GM12865 (cell line): ENCODE data around the gene IFI6.
"Not testable (repeated sequence)": the region's sequence is repeated elsewhere in the genome, so short reads cannot be mapped to it uniquely, and the experiment has no call there.

Experiments used
- DNase-seq: peaks from one replicate; pipeline ENCODE4 v3.0.0; 2010; ENCODE audit warnings: low read depth
- H3K4me3 ChIP-seq: 2 replicates; pipeline ENCODE4 v1.5.1; 2011; ENCODE audit warnings: mild to moderate bottlenecking, low read depth, low read length, control low read depth
- TF ChIP-seq, protein P1 (sequence below): IDR thresholded peaks from 2 replicates; pipeline ENCODE4 v1.5.1; 2011; ENCODE audit warnings: low read length, control low read depth, low read depth, inconsistent platforms; ENCODE audit not compliant: insufficient read depth; ENCODE audit errors: missing control alignments

Gene IFI6

DNA sequence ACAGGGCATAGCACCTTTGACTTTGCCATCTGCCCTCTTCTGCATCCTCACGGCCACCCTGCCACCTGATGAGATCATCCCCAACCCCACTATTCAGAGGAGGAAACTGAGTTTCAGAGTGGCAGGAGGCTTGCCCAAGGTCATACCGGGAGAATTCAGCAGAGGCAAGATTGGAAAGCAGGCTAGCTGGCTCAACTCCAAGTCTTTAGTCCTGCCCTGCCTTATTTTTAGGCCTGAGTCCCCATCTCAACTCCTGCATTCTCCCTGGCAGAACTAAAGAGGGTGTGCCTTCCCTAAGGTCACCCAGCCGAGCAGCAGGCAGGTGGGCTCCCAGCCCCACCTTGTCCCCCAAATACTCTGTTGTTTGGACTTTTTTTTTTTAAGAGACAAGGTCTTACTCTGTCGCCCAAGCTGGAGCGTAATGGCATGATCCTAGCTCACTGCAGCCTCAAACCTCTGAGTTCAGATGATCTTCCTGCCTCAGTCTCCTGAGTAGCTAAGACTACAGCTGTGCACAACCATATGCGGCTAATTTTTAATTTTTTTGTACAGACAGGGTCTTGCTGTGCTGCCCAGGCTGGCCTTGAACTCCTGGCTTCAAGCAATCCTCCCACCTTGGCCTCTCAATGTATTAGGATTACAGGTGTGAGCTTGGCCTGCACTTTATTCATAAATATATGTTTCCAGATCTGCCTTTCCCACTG lies 23.2 kb downstream of the IFI6 start:
- H3K4me3 ChIP-seq, result no peak overlapping the region
- TF ChIP-seq, protein P1, sequence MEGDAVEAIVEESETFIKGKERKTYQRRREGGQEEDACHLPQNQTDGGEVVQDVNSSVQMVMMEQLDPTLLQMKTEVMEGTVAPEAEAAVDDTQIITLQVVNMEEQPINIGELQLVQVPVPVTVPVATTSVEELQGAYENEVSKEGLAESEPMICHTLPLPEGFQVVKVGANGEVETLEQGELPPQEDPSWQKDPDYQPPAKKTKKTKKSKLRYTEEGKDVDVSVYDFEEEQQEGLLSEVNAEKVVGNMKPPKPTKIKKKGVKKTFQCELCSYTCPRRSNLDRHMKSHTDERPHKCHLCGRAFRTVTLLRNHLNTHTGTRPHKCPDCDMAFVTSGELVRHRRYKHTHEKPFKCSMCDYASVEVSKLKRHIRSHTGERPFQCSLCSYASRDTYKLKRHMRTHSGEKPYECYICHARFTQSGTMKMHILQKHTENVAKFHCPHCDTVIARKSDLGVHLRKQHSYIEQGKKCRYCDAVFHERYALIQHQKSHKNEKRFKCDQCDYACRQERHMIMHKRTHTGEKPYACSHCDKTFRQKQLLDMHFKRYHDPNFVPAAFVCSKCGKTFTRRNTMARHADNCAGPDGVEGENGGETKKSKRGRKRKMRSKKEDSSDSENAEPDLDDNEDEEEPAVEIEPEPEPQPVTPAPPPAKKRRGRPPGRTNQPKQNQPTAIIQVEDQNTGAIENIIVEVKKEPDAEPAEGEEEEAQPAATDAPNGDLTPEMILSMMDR, result no peak
- DNase-seq, result no peak

DNA sequence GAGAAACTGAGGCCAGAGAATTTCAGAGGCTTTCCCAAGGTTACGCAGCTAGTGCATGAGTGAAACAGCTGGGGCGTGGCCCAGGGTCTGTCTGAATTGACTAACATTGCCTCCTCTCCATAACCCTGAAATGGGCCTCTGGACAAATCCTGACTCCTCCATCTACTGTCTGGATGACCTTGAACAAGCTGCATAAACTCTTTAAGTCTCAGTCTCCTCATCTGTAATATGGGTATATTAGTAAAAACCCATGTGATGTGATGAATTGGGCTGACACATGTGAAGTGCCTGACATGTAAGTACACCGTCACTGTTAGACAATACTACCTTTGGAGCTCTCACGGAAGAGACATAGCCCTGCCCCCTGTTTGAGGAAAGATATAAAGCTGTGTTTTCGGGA lies 24.7 kb downstream of the IFI6 start:
- DNase-seq, result no peak
- TF ChIP-seq, protein P1, result no peak

DNA sequence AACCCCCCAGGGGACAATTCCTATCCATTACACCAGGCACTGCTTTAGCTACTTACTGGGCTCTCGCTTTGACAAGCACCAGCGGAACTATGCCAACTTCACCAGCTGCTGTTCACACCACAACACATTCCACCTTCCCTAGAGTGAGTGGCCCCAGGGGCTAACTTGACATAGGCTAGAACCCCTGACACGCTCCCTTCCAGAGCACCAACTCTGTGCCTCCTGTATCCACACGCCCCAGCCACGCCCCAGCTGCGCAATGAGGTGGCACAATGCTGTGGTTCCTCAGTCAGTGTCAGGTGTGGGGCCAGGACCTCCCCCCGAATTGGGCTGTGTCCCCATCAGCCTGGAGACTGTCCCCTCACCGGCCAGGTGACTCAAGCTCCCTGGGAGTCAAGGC lies 25.3 kb downstream of the IFI6 start:
- TF ChIP-seq, protein P1, result no peak
- no peak overlapping the region for H3K4me3 ChIP-seq
- DNase-seq, result no peak

More for the DNA sequence above, 24.7 kb downstream of the IFI6 start:
- no peak overlapping the region for H3K4me3 ChIP-seq

DNA sequence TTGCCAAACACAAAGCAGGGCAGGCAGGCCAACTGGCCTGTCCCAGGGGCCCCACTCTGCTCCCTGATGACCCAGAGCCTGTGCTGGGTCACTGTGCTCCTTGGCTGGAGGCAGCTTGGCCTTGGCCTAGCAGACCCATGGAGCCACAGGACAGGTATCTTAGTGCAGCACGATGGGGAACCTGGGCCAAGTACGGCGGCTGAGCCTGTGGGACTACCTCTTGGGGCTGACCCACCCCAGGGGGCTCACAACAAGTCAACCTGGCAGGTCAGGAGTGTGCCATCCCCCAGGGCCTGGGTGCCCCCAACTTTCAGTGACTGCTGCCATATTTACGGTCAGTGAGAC lies 26.9 kb downstream of the IFI6 start:
- no peak overlapping the region for H3K4me3 ChIP-seq
- DNase-seq, result no peak

DNA sequence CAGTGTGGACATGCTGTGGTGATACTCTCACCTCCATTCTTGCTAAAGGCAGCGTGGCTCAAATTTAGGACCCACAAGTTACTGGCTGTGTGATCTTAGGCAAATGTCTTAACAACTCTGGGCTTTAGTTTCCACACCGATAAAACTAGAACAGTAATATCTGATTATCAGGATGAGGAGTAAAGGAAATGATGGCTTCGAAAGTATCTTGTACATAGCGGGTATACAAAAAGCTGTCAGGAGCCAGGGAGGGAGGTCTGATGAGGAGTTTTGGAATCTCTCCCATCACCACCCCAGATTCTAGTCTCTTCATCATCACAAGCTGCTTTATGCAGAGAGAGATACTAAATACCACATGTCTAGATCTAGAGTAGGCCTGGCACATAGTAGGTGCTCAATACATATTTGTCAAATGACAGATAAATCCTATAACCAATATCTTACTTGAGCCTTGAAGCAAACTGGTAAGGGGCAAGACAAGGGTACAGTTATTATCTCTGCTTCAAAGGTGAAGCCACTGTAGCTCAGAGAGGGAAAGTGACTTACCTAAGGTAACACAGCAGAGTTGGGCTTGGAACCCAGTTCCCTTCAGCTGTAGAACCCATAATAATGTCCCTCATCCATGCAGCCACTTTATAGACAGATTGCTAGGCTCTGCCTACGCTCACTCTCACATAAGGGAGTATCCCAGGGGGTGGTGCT lies 27.5 kb downstream of the IFI6 start:
- DNase-seq, result no peak
- TF ChIP-seq, protein P1, result no peak
- H3K4me3 ChIP-seq, result no peak overlapping the region

More for the DNA sequence above, 26.9 kb downstream of the IFI6 start:
- TF ChIP-seq, protein P1, result no peak

DNA sequence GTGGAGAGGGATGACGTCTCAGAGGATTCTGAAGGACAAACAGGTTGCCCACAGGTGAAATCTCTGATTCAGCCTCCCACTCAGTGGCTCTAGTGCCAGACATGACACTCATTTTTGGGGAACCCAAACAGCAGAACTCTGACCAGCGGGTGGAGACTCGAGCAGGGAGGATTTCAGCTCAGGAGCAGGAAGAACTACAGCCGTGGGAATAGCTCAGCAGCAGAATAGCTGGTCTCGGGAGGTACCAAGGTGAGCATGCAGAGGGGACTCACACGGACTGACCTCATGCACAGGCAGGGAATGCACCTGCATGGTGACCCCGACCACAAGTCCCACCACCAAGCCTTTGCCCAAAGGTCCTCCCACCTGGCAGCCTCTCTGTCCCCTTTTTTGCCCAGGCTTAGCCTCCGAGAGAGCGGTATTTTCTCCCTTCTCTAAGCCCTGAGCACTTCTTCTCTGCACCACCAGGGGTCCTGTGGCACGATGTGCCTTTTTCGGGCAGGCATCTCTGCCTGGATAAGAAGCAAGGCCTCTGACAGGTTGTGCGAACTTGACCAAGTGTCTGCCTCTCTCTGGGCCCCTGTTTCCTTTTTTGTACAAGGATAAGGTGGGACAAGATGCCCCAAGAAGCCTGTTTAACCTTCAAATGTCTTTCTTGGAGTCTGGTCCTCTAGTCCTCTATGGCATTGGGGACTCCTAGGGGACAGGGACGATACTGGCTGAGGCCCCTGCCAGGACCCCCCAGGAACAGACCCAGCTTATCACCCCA lies 28.2 kb downstream of the IFI6 start:
- DNase-seq, result peak; percentile 87
- no peak overlapping the region for H3K4me3 ChIP-seq

DNA sequence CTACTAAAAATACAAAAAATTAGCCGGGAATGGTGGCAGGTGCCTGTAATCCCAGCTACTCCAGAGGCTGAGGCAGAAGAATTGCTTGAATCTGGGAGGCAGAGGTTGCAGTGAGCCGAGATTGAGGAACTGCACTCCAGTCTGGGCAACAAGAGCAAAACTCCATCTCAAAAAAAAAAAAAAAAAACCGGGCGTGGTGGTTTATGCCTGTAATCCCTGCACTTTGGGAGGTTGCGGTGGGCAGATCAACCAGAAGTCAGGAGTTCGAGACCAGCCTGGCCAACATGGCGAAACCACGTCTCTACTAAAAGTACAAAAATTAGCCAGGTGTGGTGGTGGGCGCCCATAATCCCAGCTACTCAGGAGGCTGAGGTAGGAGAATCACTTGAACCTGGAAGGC lies 31.5 kb downstream of the IFI6 start:
- DNase-seq, H3K4me3 ChIP-seq: not testable (repeated sequence)

More for the DNA sequence above, 28.2 kb downstream of the IFI6 start:
- TF ChIP-seq, protein P1, result peak; percentile 85
